ENCODE measurements around the gene LRRC3B.

Gene LRRC3B

DNA sequence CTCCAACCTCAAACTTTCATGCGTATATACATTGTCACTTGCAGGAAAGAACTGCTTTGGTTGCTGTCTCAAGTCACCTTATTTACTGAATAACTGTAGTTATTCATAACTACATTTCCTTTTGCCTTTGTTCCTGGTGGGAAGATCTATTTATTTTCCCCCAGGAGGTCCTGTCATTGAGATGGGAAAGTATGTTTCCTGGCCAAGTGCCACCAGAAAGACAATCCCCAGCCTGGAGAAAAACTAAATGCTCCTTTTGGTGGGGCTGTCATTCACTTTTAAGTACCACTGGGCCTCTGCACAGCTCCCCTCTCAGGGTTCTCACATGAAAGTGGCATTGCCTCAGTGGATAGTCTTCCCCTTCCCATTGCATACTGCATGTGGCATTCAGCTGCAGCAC is 59.8 kb downstream of the LRRC3B start:
- no peak overlapping the region for H3K4me3 ChIP-seq (ENCODE audit: low read depth, low read length)
- DNase-seq (ENCODE audit: low read depth), result no peak
- no peak for TF ChIP-seq CTCF (IDR thresholded peaks at IDR 0.05; ENCODE audit: low read depth, low read length, missing control alignments)
- in situ Hi-C loops (cut with HindIII; ENCODE audit: low sequenced_read_pairs), result no loop called here

- no peak for TF ChIP-seq CTCF (IDR thresholded peaks at IDR 0.05; ENCODE audit: low read depth, low read length, missing control alignments)
- in situ Hi-C loops (cut with HindIII; ENCODE audit: low sequenced_read_pairs), result no loop called here
- DNase-seq (ENCODE audit: low read depth), result no peak
- no peak overlapping the region for H3K4me3 ChIP-seq (ENCODE audit: low read depth, low read length)
Observed at GRCh38 chr3:26683902-26684301, 61.3 kb downstream of the LRRC3B start.

GRCh38 chr3:26687466-26687865 is 64.9 kb downstream of the LRRC3B start:
- in situ Hi-C loops (cut with HindIII; ENCODE audit: low sequenced_read_pairs), result no loop called here
- no peak for TF ChIP-seq CTCF (IDR thresholded peaks at IDR 0.05; ENCODE audit: low read depth, low read length, missing control alignments)
- no peak for DNase-seq (ENCODE audit: low read depth)
- no peak overlapping the region for H3K4me3 ChIP-seq (ENCODE audit: low read depth, low read length)

- no peak for DNase-seq (ENCODE audit: low read depth)
- TF ChIP-seq CTCF (IDR thresholded peaks at IDR 0.05; ENCODE audit: low read depth, low read length, missing control alignments), result no peak
- no peak overlapping the region for H3K4me3 ChIP-seq (ENCODE audit: low read depth, low read length)
- in situ Hi-C loops (cut with HindIII; ENCODE audit: low sequenced_read_pairs), result no loop called here
Observed at GRCh38 chr3:26699553-26699952, 77.0 kb downstream of the LRRC3B start.

GRCh38 chr3:26703519-26703918 is 80.9 kb downstream of the LRRC3B start:
- no peak overlapping the region for H3K4me3 ChIP-seq (ENCODE audit: low read depth, low read length)
- no peak for TF ChIP-seq CTCF (IDR thresholded peaks at IDR 0.05; ENCODE audit: low read depth, low read length, missing control alignments)
- no peak for DNase-seq (ENCODE audit: low read depth)
- in situ Hi-C loops (cut with HindIII; ENCODE audit: low sequenced_read_pairs), result no loop called here

- in situ Hi-C loops (cut with HindIII; ENCODE audit: low sequenced_read_pairs), result no loop called here
- no peak overlapping the region for H3K4me3 ChIP-seq (ENCODE audit: low read depth, low read length)
- no peak for TF ChIP-seq CTCF (IDR thresholded peaks at IDR 0.05; ENCODE audit: low read depth, low read length, missing control alignments)
- DNase-seq (ENCODE audit: low read depth), result no peak
Observed at GRCh38 chr3:26704736-26705135, 82.2 kb downstream of the LRRC3B start.

- in situ Hi-C loops (cut with HindIII; ENCODE audit: low sequenced_read_pairs), result no loop called here
- no peak for TF ChIP-seq CTCF (IDR thresholded peaks at IDR 0.05; ENCODE audit: low read depth, low read length, missing control alignments)
- H3K4me3 ChIP-seq (ENCODE audit: low read depth, low read length), result no peak overlapping the region
- no peak for DNase-seq (ENCODE audit: low read depth)
Observed at GRCh38 chr3:26708501-26708900, 85.9 kb downstream of the LRRC3B start.

Data from astrocyte of the cerebellum (primary cell).